ENCODE results near the gene DLG2. TPM values are rescaled to one million over a fixed set of nuclear protein-coding genes. Genes with fewer than 3 reads are reported as not detected.

The DLG2 gene
- total and polyA plus RNA-seq, 2 of the 8 experiments (the other 6 are each of a cell fraction or from before 2014, with no cell fraction given) = 1.7 to 14.3 TPM

- no peaks in the 10 kb centered on the region for H3K23me2 ChIP-seq (ENCODE audit: low read depth, low read length)
- DNase-seq (ENCODE audit: low read depth in 1 of 2, low spot score in 2 of 2) (no peak), FAIRE-seq (no peak)
- no peak overlapping the region for H3K4me3 ChIP-seq (ENCODE audit: extremely low read depth in 1 of 4, insufficient read depth in 2 of 4, low read depth in 3 of 4, low read length in 4 of 4)
- H3K36me3 ChIP-seq (ENCODE audit: control insufficient read depth in 2 of 4, insufficient read depth in 4 of 4, low read length in 3 of 4) = no peaks in the 10 kb centered on the region
- no peaks in the 10 kb centered on the region for H3K79me2 ChIP-seq (ENCODE audit: control insufficient read depth in 1 of 2, insufficient read depth in 2 of 2, low read length in 2 of 2)
- no peak overlapping the region for H3K56ac ChIP-seq (replicated peaks; ENCODE audit: insufficient read length, low read depth, low read length)
- no peak overlapping the region for H2BK12ac ChIP-seq (ENCODE audit: low read depth, low read length)
- WGBS, 2 experiments (ENCODE audit: extremely low coverage in 1 of 2, insufficient coverage in 1 of 2, insufficient read length in 1 of 2, insufficient replicate concordance in 2 of 2, low coverage in 1 of 2, low lambda C conversion rate in 2 of 2, missing lambda C conversion rate in 1 of 2) = 88 to 100% methylated on average over 1 to 3 of the region's 3 CpGs
- H2BK15ac ChIP-seq (ENCODE audit: low read length) = no peak overlapping the region
- POLR2A ChIA-PET (ENCODE audit: partially characterized antibody) = no interaction called here
- no peak overlapping the region for H2BK20ac ChIP-seq (ENCODE audit: low read length)
- no peak overlapping the region for H2AK5ac ChIP-seq (ENCODE audit: low read depth, low read length)
- no peaks in the 10 kb centered on the region for H3K4me1 ChIP-seq (replicated peaks in 1 of 4; ENCODE audit: control insufficient read depth in 3 of 4, insufficient read depth in 4 of 4, low read length in 3 of 4)
- no peak overlapping the region for H4K8ac ChIP-seq (ENCODE audit: extremely low read depth, insufficient read depth, low read length)
- H4K5ac ChIP-seq (ENCODE audit: insufficient read length, low read depth, low read length) = no peak overlapping the region
- H3K27me3 ChIP-seq (replicated peaks in 1 of 4; ENCODE audit: control insufficient read depth in 3 of 4, extremely low read depth in 1 of 4, insufficient read depth in 3 of 4, low read length in 3 of 4) = no peaks in the 10 kb centered on the region
- no peak overlapping the region for H3K18ac ChIP-seq (ENCODE audit: extremely low read depth, low read length)
- H3K4me2 ChIP-seq (ENCODE audit: insufficient read depth in 1 of 2, low read depth in 2 of 2, low read length in 2 of 2) = no peak overlapping the region
- H2BK120ac ChIP-seq (replicated peaks; ENCODE audit: low read depth, low read length) = no peak overlapping the region
- no peak overlapping the region for H2AFZ ChIP-seq (ENCODE audit: low read length)
- no peak overlapping the region for H3K14ac ChIP-seq (ENCODE audit: insufficient read length)
- H3K23ac ChIP-seq (ENCODE audit: insufficient read length) = no peak overlapping the region
- H3K9ac ChIP-seq (replicated peaks in 1 of 4; ENCODE audit: extremely low read depth in 1 of 4, low read depth in 3 of 4, low read length in 3 of 4) = no peak overlapping the region
- no peak overlapping the region for H2BK5ac ChIP-seq (ENCODE audit: low read depth, low read length)
- no peaks in the 10 kb centered on the region for H3K9me3 ChIP-seq (ENCODE audit: insufficient read depth in 2 of 2, low read depth in 1 of 2, low read length in 1 of 2)
- CTCF ChIA-PET (ENCODE audit: partially characterized antibody) = interaction anchor here (0.6 to 1.3 kb wide), 2 partner anchors 20 to 132 kb away, joined by 3 read pairs; no protein-coding TSS in a partner anchor
- H4K91ac ChIP-seq (replicated peaks; ENCODE audit: insufficient read length, low read length) = no peak overlapping the region
- no peak overlapping the region for H3K27ac ChIP-seq (ENCODE audit: low read depth, low read length)
- no peaks in the 10 kb centered on the region for H4K20me1 ChIP-seq (replicated peaks in 1 of 2; ENCODE audit: control insufficient read depth in 1 of 2, insufficient read depth in 2 of 2, low read length in 2 of 2)
- H3K4ac ChIP-seq (replicated peaks; ENCODE audit: insufficient read length, low read depth, low read length) = no peak overlapping the region
- no peaks in the 10 kb centered on the region for H3K79me1 ChIP-seq (ENCODE audit: low read depth, low read length)
- no peak for TF ChIP-seq YY1 (IDR thresholded peaks at IDR 0.05; ENCODE audit: low read depth, low read length)
- TF ChIP-seq POU5F1 (IDR thresholded peaks at IDR 0.05; ENCODE audit: low read depth, low read length) = no peak
- no peak for TF ChIP-seq TCF12 (IDR thresholded peaks at IDR 0.05; ENCODE audit: low read depth, low read length)
- TF ChIP-seq RXRA (IDR thresholded peaks at IDR 0.05; ENCODE audit: insufficient read depth, low read depth, low read length) = no peak
- no peak for TF ChIP-seq ATF2 (IDR thresholded peaks at IDR 0.05; ENCODE audit: low read length)
- TF ChIP-seq CBX8 (IDR thresholded peaks at IDR 0.05; ENCODE audit: borderline replicate concordance, low read depth, low read length) = no peak
- no peak for TF ChIP-seq HDAC2 (IDR thresholded peaks at IDR 0.05; ENCODE audit: borderline replicate concordance in 1 of 2, low read depth in 2 of 2, low read length in 2 of 2)
- no peak for TF ChIP-seq SIN3A (conservative IDR thresholded peaks at IDR 0.05 in 1 of 2, IDR thresholded peaks at IDR 0.05 in 1 of 2; ENCODE audit: low read depth in 1 of 2, low read length in 2 of 2)
- no peak for TF ChIP-seq SIX5 (IDR thresholded peaks at IDR 0.05; ENCODE audit: low read depth, low read length)
- no peak for TF ChIP-seq CEBPB (IDR thresholded peaks at IDR 0.05; ENCODE audit: low read depth, low read length)
- no peak for TF ChIP-seq JUND (IDR thresholded peaks at IDR 0.05; ENCODE audit: low read length)
- TF ChIP-seq CHD2 (IDR thresholded peaks at IDR 0.05; ENCODE audit: low read length) = no peak
Observed at GRCh38 chr11:85076535-85077330, 550.4 kb downstream of the DLG2 start.
